ENCODE results near the gene RASD1. TPM values are rescaled to one million over a fixed set of nuclear protein-coding genes. Genes with fewer than 3 reads are reported as not detected.

The RASD1 gene
- total and polyA plus RNA-seq, 4 donors: 0.89 to 46.7 (median 14.7) TPM

DNA sequence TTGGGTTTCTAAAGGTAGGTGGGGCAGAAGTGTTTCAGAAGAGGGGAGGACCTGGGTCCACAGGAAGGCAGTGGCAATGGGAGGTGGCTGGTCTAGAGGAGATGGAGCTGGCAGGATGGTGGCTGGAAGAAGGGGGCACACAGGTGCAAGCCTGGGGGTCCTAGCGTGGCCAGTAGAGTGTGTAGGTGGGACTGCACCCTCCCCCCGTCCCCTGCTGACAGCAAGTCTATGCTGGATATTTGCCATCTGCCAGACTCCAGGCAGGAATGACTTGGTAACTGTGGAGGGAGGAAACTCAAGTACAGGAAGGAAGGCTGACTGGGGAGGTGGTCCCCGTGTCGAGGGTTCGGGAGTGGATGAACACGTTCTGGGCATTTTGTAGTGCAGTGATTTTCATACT lies 10.8 kb downstream of the RASD1 start:
- Histone ChIP-seq H3K9ac (ENCODE audit: low read depth in 1 of 2, low read length in 2 of 2) (no peak overlapping the region), H3K9me3 (ENCODE audit: control insufficient read depth in 4 of 4, low read length in 3 of 4) (no peaks in the 10 kb centered on the region), H3K4me3 (ENCODE audit: low read depth in 1 of 3, low read length in 3 of 3) (no peak overlapping the region), H3K27me3 (ENCODE audit: control insufficient read depth in 4 of 4, insufficient read depth in 4 of 4, low read length in 3 of 4) (no peaks in the 10 kb centered on the region), H3K27ac (ENCODE audit: low read depth in 1 of 2, low read length in 2 of 2) (no peak overlapping the region), H3K36me3 (ENCODE audit: control insufficient read depth in 4 of 4, insufficient read depth in 3 of 4, low read depth in 1 of 4, low read length in 3 of 4) (peaks cover 0 to 11% (median 7%) of the 10 kb centered on the region in 4 donors), H3K4me1 (ENCODE audit: control insufficient read depth in 4 of 4, insufficient read depth in 4 of 4, low read length in 3 of 4) (peaks cover 0 to 5% (median under 1%) of the 10 kb centered on the region in 4 donors)
- WGBS: 93% methylated on average over 6 of the region's 6 CpGs
- no peak for DNase-seq (ENCODE audit: low spot score)
- TF ChIP-seq YY1 (IDR thresholded peaks at IDR 0.05) (no peak), NR2F2 (IDR thresholded peaks at IDR 0.05) (no peak), REST (IDR thresholded peaks at IDR 0.05) (no peak), GABPA (IDR thresholded peaks at IDR 0.05 in 1 of 2, conservative IDR thresholded peaks at IDR 0.05 in 1 of 2) (no peak), TAF1 (conservative IDR thresholded peaks at IDR 0.05) (no peak), MAX (IDR thresholded peaks at IDR 0.05) (no peak)

DNA sequence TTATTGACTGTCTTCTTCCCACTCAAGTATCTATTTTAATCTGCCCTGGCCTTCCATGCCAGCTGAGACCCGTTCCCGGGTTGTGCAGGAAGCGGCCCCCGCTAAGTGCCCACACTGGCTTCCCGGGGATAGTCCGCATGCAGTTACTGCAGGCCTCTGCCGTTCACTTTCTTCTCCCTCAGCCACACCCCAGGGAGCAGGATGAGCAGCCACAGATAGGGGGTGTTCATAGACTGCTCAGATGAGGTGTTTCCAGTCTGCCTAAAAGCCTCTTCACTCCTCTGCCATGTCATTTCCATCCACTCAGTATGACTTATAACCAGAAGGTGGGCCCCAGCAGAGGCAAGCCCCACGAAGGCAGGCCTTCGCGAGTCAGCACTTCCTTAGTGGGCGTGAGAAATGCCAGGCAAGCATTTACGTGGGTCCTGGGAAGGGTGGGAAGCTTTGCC lies 11.7 kb downstream of the RASD1 start:
- DNase-seq (ENCODE audit: low spot score): no peak
- H3K27me3 ChIP-seq (ENCODE audit: control insufficient read depth in 4 of 4, insufficient read depth in 4 of 4, low read length in 3 of 4): no peaks in the 10 kb centered on the region
- WGBS: 85% methylated on average over 12 of the region's 12 CpGs
- no peak overlapping the region for H3K4me3 ChIP-seq (ENCODE audit: low read depth in 1 of 3, low read length in 3 of 3)
- TF ChIP-seq MAX (IDR thresholded peaks at IDR 0.05) (no peak), NR2F2 (IDR thresholded peaks at IDR 0.05) (no peak), FOXA1 (IDR thresholded peaks at IDR 0.05) (no peak), JUND (IDR thresholded peaks at IDR 0.05) (no peak), RXRA (IDR thresholded peaks at IDR 0.05) (no peak), REST (IDR thresholded peaks at IDR 0.05) (no peak), ATF3 (IDR thresholded peaks at IDR 0.05) (no peak), ZBTB33 (IDR thresholded peaks at IDR 0.05) (no peak)
- H3K36me3 ChIP-seq (ENCODE audit: control insufficient read depth in 4 of 4, insufficient read depth in 3 of 4, low read depth in 1 of 4, low read length in 3 of 4): peaks cover 0 to 11% (median 6%) of the 10 kb centered on the region in 4 donors
- H3K9ac ChIP-seq (ENCODE audit: low read depth in 1 of 2, low read length in 2 of 2): no peak overlapping the region
- peaks cover 0 to 7% (median under 1%) of the 10 kb centered on the region in 4 donors for H3K4me1 ChIP-seq (ENCODE audit: control insufficient read depth in 4 of 4, insufficient read depth in 4 of 4, low read length in 3 of 4)
- H3K27ac ChIP-seq (ENCODE audit: low read depth in 1 of 2, low read length in 2 of 2): no peak overlapping the region
- H3K9me3 ChIP-seq (ENCODE audit: control insufficient read depth in 4 of 4, low read length in 3 of 4): no peaks in the 10 kb centered on the region

Data from liver (tissue), 9 donors.